Activated CD8-positive, alpha-beta T cell treated with anti-CD3 and anti-CD28 coated beads for 36 hours (primary cell): Measurements from ENCODE around the gene ARHGAP22. TPM values are rescaled to one million over a fixed set of nuclear protein-coding genes. Genes with fewer than 3 reads are reported as not detected.

Experiments
- ATAC-seq: fragments of 200-7000 bp; cut with Tn5 transposase; one replicate; pipeline ENCODE4 v1.10.0; 2021; ENCODE audit warnings: mild to moderate bottlenecking, moderate library complexity
- CTCF ChIA-PET: fragments of 350-600 bp; sonication (Branson Sonifier 250); formaldehyde crosslinking; loops from one replicate; lab custom pipeline; 2021; ENCODE audit warnings: antibody characterized with exemption; lab: Charles Lee
- POLR2A ChIA-PET: fragments of 350-600 bp; sonication (Branson Sonifier 250); formaldehyde crosslinking; loops from one replicate; lab custom pipeline; 2021; ENCODE audit warnings: antibody characterized with exemption; lab: Charles Lee
- DNase-seq: peaks from one replicate; pipeline ENCODE4 v3.0.0-alpha.2; 2020
- H3K27ac Mint-ChIP-seq: one replicate; pipeline ENCODE4 v1.8.0; 2021; ENCODE audit warnings: mild to moderate bottlenecking, mixed read lengths
- H3K27me3 Mint-ChIP-seq: one replicate; pipeline ENCODE4 v1.8.0; 2021; ENCODE audit warnings: mixed read lengths
- H3K36me3 Mint-ChIP-seq: one replicate; pipeline ENCODE4 v1.8.0; 2021; ENCODE audit warnings: low read depth, mixed read lengths
- H3K4me1 Mint-ChIP-seq: one replicate; pipeline ENCODE4 v1.8.0; 2021; ENCODE audit warnings: low read depth, mixed read lengths
- H3K4me3 Mint-ChIP-seq: one replicate; pipeline ENCODE4 v1.8.0; 2021; ENCODE audit warnings: mild to moderate bottlenecking, moderate library complexity, mixed read lengths
- H3K9me3 Mint-ChIP-seq: one replicate; pipeline ENCODE4 v1.8.0; 2021; ENCODE audit warnings: mixed read lengths
- CTCF ChIP-seq: fragments of 200-600 bp; IDR thresholded peaks from one replicate; pipeline ENCODE4 v1.8.0; 2022; ENCODE audit warnings: antibody characterized with exemption, mild to moderate bottlenecking
- intact Hi-C: fragments of 100-400 bp; cut with micrococcal nuclease; formaldehyde crosslinking; loops from one replicate; pipeline ENCODE4 v1.10.0; 2022
- total RNA-seq, 2 experiments: library from RNA; stranded (reverse); gene quantifications; one replicate each; pipeline ENCODE4 v1.2.3, GENCODE V29; 2021

Gene ARHGAP22
- total RNA-seq, 2 experiments from 2014 or later: not detected

- H3K27ac Mint-ChIP-seq: no peak overlapping the region
- peaks cover 9% of the 10 kb centered on the region for H3K36me3 Mint-ChIP-seq
- ChIA-PET POLR2A (no interaction called here), CTCF (no interaction called here)
- DNase-seq (no peak), ATAC-seq (no peak)
- no peaks in the 10 kb centered on the region for H3K9me3 Mint-ChIP-seq
- TF ChIP-seq CTCF: no peak
- H3K4me3 Mint-ChIP-seq: no peak overlapping the region
- peaks cover 3% of the 10 kb centered on the region for H3K4me1 Mint-ChIP-seq
- H3K27me3 Mint-ChIP-seq: no peaks in the 10 kb centered on the region
- intact Hi-C loops: no loop called here
Observed at GRCh38 chr10:48419714-48420113, 185.2 kb downstream of the ARHGAP22 start.

- no peak for TF ChIP-seq CTCF
- H3K27me3 Mint-ChIP-seq: no peaks in the 10 kb centered on the region
- intact Hi-C loops: no loop called here
- DNase-seq (no peak), ATAC-seq (no peak)
- H3K4me3 Mint-ChIP-seq: no peak overlapping the region
- no peak overlapping the region for H3K27ac Mint-ChIP-seq
- peaks cover 12% of the 10 kb centered on the region for H3K36me3 Mint-ChIP-seq
- H3K9me3 Mint-ChIP-seq: peaks cover under 1% of the 10 kb centered on the region
- H3K4me1 Mint-ChIP-seq: peaks cover 3% of the 10 kb centered on the region
- ChIA-PET CTCF (interaction anchor here (0.7 to 1.3 kb wide), 2 partner anchors 15 to 237 kb away, joined by 3 to 4 read pairs; no protein-coding TSS in a partner anchor), POLR2A (no interaction called here)
Observed at GRCh38 chr10:48418189-48418788, 186.6 kb downstream of the ARHGAP22 start.

- intact Hi-C loops: no loop called here
- H3K27me3 Mint-ChIP-seq: no peaks in the 10 kb centered on the region
- H3K36me3 Mint-ChIP-seq: peaks cover 19% of the 10 kb centered on the region
- ChIA-PET CTCF (interaction anchor here (0.7 to 1.3 kb wide), 2 partner anchors 16 to 238 kb away, joined by 3 to 4 read pairs; no protein-coding TSS in a partner anchor), POLR2A (no interaction called here)
- peaks cover 9% of the 10 kb centered on the region for H3K9me3 Mint-ChIP-seq
- H3K4me3 Mint-ChIP-seq: no peak overlapping the region
- H3K27ac Mint-ChIP-seq: no peak overlapping the region
- H3K4me1 Mint-ChIP-seq: peaks cover 3% of the 10 kb centered on the region
- no peak for TF ChIP-seq CTCF
- ATAC-seq: no peak
- DNase-seq: no peak
Observed at GRCh38 chr10:48417374-48417773, 187.5 kb downstream of the ARHGAP22 start.

- Mint-ChIP-seq H3K36me3 (peaks cover 26% of the 10 kb centered on the region), H3K9me3 (peaks cover 12% of the 10 kb centered on the region), H3K4me1 (peaks cover 3% of the 10 kb centered on the region), H3K27me3 (no peaks in the 10 kb centered on the region), H3K27ac (no peak overlapping the region), H3K4me3 (no peak overlapping the region)
- DNase-seq (no peak), ATAC-seq (no peak)
- TF ChIP-seq CTCF: no peak
- ChIA-PET CTCF (no interaction called here), POLR2A (no interaction called here)
- intact Hi-C loops: no loop called here
Observed at GRCh38 chr10:48416584-48417232, 188.2 kb downstream of the ARHGAP22 start.

GRCh38 chr10:48414778-48415177 is 190.1 kb downstream of the ARHGAP22 start:
- Mint-ChIP-seq H3K27ac (no peak overlapping the region), H3K4me1 (peaks cover 3% of the 10 kb centered on the region), H3K9me3 (peaks cover 12% of the 10 kb centered on the region), H3K36me3 (peaks cover 42% of the 10 kb centered on the region), H3K4me3 (no peak overlapping the region), H3K27me3 (no peaks in the 10 kb centered on the region)
- CTCF ChIA-PET: interaction anchor here (1.0 kb wide), 1 partner anchor 242 kb away, joined by 3 read pairs; no protein-coding TSS in a partner anchor
- POLR2A ChIA-PET: no interaction called here
- no peak for ATAC-seq
- TF ChIP-seq CTCF: no peak
- intact Hi-C loops: no loop called here
- DNase-seq: no peak
